Stimulated activated CD8-positive, alpha-beta memory T cell treated with anti-CD3 and anti-CD28 coated beads, Interleukin-4, amount 100 ng/mL, for 1 hour (primary cell): Measurements from ENCODE around the gene KLHL33.

Experiments
- DNase-seq, 2 donors: peaks; one replicate each; pipeline ENCODE4 v3.0.0-alpha.2; 2020; ENCODE audit warnings: low read depth in 2 of 2, low spot score in 1 of 2

The KLHL33 gene

DNA sequence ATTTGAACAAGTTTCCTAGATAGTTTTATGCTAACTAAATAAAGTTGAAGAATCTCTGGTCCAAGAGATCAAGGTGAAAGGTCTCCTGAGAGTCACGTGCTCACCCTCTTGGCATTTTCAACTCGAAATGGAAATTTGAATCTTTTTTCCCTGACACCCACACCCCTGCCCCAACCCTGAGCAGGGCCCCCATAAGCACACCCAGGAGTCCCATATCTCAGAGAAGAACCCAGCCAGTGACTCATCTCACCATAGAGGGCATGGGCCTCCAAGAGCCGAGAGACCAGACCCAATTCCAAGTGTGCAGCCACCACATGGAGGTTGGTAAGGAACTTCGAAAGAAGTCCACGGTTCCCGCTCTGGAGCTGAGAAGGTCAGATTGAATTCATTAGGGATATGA, 55.3 kb downstream of the KLHL33 start:
- DNase-seq = no peak

DNA sequence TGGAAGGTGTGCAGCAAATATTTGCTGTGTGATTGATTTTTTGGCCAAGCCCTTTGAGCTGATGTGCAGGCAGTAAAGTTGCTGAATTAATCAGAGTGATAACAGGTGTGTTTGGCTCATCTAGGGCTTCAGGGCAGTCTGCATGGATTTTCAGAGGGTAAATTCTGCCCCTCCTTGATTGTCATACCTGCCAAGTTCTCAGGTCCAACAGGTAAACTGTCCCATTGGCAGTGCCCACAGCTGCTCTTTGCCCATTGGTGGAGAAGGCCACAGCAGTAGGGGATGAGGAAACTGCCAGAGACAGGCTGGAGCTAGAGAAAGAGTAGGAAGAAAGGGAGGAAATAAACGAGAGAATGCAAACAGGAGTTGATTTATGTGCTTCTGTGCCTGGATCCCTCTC, 56.2 kb downstream of the KLHL33 start:
- no peak for DNase-seq

DNA sequence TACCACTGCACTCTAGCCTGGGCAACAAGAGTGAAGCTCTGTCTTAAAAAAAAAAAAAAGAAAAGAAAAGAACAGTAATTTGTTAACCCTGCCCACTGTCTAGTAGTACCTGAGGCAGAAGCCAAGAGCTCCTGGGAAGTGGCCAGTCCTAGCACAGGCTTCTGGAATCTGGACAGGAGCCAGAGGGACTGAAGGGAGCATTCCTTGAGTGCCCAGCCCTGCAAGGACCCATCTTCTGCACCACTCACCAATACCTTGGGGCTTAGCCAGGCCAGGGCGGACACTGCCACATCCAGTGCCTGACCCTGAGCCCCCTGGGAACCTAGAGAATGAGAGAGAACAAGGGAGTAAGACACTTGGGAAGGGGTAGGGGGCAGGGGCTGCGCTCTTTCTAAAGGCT, 58.8 kb downstream of the KLHL33 start:
- DNase-seq = no peak

DNA sequence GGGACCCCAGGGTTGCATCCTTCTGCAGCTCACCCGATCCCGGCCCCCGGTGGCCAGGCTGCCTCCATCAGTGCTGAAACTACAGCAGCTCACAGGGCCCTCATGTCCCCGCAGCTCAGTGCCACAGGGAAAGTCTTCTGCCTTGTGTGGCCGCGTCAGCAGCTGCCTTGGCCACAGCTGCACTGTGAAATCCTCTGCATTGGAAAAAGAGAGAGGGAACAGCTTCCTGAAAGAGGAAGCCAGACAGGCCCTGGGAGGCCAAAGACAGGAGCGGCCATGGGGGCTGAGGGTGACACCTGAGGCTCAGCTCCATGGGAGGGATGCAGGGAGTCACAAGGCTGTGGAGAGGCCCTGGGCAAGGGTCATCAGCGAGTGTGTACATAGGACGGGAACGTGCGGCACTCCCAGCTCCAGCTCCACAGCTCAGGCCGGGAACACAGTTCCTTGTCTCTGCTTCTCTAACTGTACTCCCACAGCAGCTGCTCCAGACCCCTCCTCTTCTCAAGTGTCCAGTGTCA, 59.8 kb downstream of the KLHL33 start:
- DNase-seq = no peak
